Raji (cell line): ENCODE data around the gene KRT86.

Experiments used
- POLR2A ChIP-seq: IDR thresholded peaks from 2 replicates; pipeline ENCODE4 v1.6.1; 2011; ENCODE audit warnings: low read depth, low read length, control low read depth; ENCODE audit not compliant: insufficient read depth

The KRT86 gene

GRCh38 chr12:52314511-52314910, 40.1 kb downstream of the KRT86 start:
- TF ChIP-seq POLR2A, result no peak

- TF ChIP-seq POLR2A, result no peak
Measured at GRCh38 chr12:52316290-52316689, 41.8 kb downstream of the KRT86 start.

GRCh38 chr12:52316701-52317100, 42.3 kb downstream of the KRT86 start:
- TF ChIP-seq POLR2A, result no peak

- TF ChIP-seq POLR2A, result no peak
Measured at GRCh38 chr12:52317468-52318052, 43.1 kb downstream of the KRT86 start.

GRCh38 chr12:52318241-52318990, 44.0 kb downstream of the KRT86 start:
- TF ChIP-seq POLR2A, result no peak

GRCh38 chr12:52319097-52319496, 44.7 kb downstream of the KRT86 start:
- TF ChIP-seq POLR2A, result no peak

GRCh38 chr12:52320784-52321400, 46.4 kb downstream of the KRT86 start, which contains the start of gene KRT83:
Gene KRT83, minus strand, starts transcription at chr12:52321398. Its CDS starts 63 bp downstream, at chr12:52321335.
- TF ChIP-seq POLR2A, result no peak

GRCh38 chr12:52321418-52321817, 47.0 kb downstream of the KRT86 start:
- no peak for TF ChIP-seq POLR2A

- TF ChIP-seq POLR2A, result no peak
Measured at GRCh38 chr12:52322069-52322468, 47.6 kb downstream of the KRT86 start.

GRCh38 chr12:52323001-52323400, 48.6 kb downstream of the KRT86 start:
- no peak for TF ChIP-seq POLR2A

GRCh38 chr12:52323416-52324152, 49.1 kb downstream of the KRT86 start:
- no peak for TF ChIP-seq POLR2A

- no peak for TF ChIP-seq POLR2A
Measured at GRCh38 chr12:52324153-52324444, 49.7 kb downstream of the KRT86 start.

- no peak for TF ChIP-seq POLR2A
Measured at GRCh38 chr12:52327052-52327829, 52.8 kb downstream of the KRT86 start.

GRCh38 chr12:52327830-52328500, 53.5 kb downstream of the KRT86 start:
- TF ChIP-seq POLR2A, result no peak

GRCh38 chr12:52331039-52331438, 56.6 kb downstream of the KRT86 start:
- TF ChIP-seq POLR2A, result no peak

- no peak for TF ChIP-seq POLR2A
Measured at GRCh38 chr12:52331833-52332232, 57.4 kb downstream of the KRT86 start.
